Astrocyte (in vitro differentiated cells and primary cell): Measurements from ENCODE around the gene C19orf53.

ENCODE experiments used
- CTCF ChIP-seq: IDR thresholded peaks from 2 replicates; pipeline ENCODE4 v1.5.1; 2011; ENCODE audit warnings: low read depth, mild to moderate bottlenecking, inconsistent platforms, low read length, moderate library complexity; ENCODE audit not compliant: insufficient read depth
- EZH2 ChIP-seq: IDR thresholded peaks from 2 replicates; pipeline ENCODE4 v1.6.1; 2012; ENCODE audit warnings: mild to moderate bottlenecking, low read length, inconsistent platforms; ENCODE audit not compliant: insufficient read depth

DNA sequence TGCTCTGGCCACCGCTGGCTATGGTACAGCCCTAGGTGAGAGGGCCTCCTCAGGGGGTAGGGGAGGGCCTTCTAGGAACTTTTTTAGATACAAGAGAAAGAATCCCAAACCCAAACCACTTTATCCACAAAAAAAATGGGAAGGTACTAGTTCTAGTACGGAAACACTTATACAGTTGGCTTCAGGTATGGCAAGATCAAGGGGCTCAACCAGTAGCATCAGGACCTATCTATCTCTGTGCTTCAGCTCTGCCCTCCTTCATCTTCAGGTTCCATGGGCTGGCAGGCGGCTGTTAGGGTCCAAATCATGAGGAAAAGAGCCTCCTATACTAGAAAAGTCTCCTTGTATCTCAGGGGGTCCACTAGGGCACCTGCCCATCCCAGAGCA, 8.2 kb upstream of the C19orf53 start:
- TF ChIP-seq CTCF = no peak
- no peak for TF ChIP-seq EZH2
